Activated T-cell treated with anti-CD3 and anti-CD28 coated beads for 1 hour (primary cell): ENCODE results near the gene ID3.

Source experiments
- DNase-seq: peaks from one replicate; pipeline ENCODE4 v3.0.0-alpha.2; 2020; ENCODE audit warnings: low read depth

Gene ID3

DNA sequence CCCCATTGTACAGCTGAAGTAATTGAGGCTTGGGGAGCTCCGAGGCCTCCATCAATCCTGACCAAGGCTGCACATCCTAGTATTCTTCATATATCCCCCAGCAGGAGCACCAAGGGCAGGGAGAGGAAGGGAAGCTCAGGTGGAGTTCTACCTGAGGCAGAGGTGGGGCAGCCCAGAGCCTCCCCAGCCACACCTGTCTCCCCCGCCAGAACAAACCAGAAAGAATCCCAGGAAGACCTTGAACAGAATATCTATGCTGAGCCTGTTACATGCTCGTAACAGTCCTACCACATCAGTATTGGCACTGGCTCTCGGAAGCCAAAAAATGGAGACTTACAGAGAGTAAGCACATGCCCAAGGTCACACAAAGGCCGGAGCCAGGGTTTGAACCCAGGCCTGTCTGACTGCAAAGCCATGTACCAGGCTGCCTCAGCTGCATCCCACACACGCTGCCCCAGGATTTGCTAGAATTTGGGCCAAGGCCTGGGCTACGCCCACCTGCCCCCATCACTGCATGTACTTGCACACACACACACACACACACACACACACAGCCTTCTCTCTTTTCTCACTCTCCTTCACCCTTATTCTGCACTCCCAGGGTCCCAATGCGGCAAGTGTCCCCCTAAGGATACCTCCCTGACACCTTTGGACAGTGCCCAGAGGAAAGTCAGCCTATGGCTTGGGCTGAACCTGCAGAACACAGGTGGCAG lies 32.8 kb downstream of the ID3 start:
- DNase-seq, result no peak

DNA sequence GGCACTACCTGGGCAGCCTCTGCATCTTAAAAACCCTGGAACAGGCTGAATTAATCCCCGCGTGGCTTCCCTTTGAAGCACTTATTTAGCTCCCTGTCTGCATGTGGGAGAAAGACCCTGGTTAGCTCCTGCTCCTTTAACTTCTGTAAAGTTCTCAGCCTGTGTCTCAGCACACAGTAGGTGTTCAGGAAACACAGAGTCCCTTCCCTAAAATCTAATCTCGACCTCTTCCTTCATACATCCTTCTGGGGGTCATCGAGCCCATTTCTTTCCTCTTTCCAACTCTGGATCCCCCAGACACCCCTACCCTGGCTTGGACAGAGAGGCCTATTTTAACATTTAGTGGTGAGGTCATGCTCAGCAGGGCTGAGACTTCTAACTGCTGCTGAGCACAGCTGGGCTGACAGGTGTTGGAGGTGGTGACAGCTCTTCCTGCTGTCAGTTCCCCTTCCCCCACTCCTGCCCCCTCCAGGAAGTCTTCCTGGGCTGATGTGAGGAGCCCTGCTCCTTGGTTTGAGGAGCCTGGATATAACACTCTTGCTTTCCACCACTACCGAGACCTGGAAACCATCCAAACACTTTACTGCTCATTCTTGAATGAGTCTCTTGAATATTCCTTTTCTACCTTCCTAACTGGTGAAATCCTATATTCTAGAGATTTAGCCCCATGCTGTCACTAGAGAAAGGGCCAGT lies 33.6 kb downstream of the ID3 start:
- no peak for DNase-seq

DNA sequence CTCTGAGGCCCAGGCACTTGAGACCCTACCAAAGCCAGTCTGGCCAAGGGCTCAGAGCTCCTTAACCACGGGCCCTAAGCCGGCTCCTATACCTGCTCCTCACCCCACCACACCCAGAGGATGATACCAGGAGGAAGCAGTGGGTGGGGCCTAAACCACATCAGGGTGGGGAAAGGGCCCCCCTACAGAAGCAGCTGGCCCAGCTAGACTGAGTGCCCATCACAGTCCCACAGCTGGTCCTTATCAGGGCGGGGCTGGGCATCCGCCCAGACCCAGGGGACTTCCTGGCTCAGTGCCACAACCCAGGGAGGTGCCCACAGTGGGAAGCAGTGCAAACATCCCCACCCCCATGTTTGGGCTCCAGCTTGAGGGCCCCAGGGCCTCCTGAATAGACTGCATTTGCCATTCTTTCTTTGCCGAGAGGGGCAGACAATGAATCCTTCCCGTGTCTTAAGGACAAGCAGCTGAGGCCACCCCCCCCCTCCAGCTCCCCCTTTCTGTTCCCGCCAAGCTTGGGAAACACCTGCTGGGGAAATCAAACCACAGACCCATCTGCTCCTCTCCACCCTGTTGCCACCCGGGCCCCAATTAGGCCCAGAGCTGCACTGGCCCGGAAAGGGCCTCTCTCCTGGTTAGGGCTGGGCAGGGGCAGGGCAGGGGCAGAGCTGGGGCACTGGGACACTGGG lies 34.4 kb downstream of the ID3 start:
- DNase-seq, result no peak

- no peak for DNase-seq
Measured at GRCh38 chr1:23524163-23524562, 35.1 kb downstream of the ID3 start.

GRCh38 chr1:23522244-23522982 lies 36.9 kb downstream of the ID3 start:
- DNase-seq, result no peak

DNA sequence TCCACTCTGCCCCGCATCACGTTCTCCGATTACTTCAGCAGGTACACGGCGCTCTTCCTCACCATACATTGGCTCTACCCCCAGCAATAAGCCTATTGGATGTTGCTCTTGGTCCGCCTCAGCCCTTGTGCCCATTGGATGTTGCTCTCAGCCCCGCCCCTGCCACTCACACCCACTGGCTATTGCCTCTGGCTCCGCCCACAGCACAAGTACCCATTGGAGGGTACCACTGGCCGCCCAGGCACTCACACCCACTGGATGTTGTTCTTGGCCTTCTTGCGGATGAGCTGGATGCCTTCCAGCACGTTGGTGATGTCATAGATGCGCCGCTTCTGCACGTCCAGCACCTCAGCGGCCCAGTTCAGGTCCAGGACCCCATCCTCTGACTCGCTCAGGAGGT lies 37.7 kb downstream of the ID3 start:
- no peak for DNase-seq

- DNase-seq, result no peak
Measured at GRCh38 chr1:23517581-23517980, 41.7 kb downstream of the ID3 start.

DNA sequence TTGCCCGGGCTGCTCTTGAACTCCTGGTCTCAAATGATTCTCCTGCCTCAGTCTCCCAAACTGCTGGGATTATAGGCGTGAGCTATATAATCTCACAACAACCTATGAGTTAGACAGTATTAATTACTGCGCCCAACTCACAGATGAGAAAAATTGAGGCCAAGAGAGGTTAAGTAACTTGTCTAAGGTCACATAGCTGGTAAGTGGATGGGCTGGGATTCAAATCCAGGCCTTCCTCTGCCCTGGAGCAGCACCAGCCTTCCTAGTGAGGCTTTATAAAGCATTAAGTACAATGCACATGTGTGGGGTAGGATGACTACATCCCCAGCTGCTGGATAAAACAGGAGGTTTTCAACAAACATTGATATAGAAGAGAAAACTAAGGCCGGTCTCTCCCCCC lies 43.4 kb downstream of the ID3 start:
- no peak for DNase-seq

DNA sequence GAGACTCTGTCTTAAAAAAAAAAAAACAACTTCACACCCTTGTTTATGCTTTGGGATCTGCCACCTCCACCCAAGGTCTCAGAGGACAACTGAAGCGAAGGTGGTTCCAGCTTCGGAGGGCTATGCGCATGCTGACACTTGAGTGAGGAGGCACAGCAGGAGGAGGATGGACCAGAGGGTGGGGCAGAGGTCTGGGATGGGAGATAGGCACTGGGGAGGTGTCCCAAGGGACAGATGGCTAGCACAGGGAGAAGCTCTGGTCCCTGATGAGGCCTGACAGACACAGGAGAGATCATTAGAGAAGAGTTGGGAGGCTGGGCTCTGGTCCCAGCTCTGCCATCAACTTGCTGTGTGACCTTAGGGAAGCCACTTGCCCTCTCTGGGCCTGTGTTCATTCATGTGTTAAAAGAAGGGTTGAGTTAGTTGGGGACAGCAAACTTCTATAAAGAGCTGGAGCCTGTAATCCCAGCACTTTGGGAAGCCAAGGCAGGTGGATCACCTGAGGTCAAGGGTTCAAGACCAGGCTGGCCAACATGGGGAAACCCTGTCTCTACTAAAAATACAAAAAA lies 45.1 kb downstream of the ID3 start:
- DNase-seq, result no peak

GRCh38 chr1:23509896-23510295 lies 49.4 kb downstream of the ID3 start:
- DNase-seq, result no peak
